Keratinocyte (primary cell): ENCODE data around the gene AJM1. TPM values are rescaled to one million over a fixed set of nuclear protein-coding genes. Genes with fewer than 3 reads are reported as not detected.

Experiments
- DNase-seq: peaks from one replicate; pipeline ENCODE4 v3.0.0-alpha.2; 2011; ENCODE audit warnings: low read depth, missing footprints, low spot score
- FAIRE-seq: peaks from 2 replicates; lab custom pipeline; 2011; peaks lifted over from hg19 to GRCh38; lab: Jason Lieb, UNC
- H2AFZ ChIP-seq: 2 replicates; pipeline ENCODE4 v1.6.0; 2012; ENCODE audit warnings: low read length, control low read depth, inconsistent platforms; ENCODE audit not compliant: control insufficient read depth
- H3K27ac ChIP-seq: 2 replicates; pipeline ENCODE4 v1.5.1; 2011; ENCODE audit warnings: low read length; ENCODE audit not compliant: control insufficient read depth, insufficient read depth
- H3K27me3 ChIP-seq: 3 replicates; pipeline ENCODE4 v1.6.0; 2011; ENCODE audit warnings: low read length; ENCODE audit not compliant: control insufficient read depth, insufficient read depth; ENCODE audit errors: extremely low read depth
- H3K36me3 ChIP-seq, 2 experiments: 2 replicates in 1 of 2; 3 replicates in 1 of 2; pipeline ENCODE4 v1.5.1; 2011; ENCODE audit warnings: low read length in 2 of 2, mild to moderate bottlenecking in 1 of 2; ENCODE audit not compliant: control insufficient read depth in 2 of 2, insufficient read depth in 2 of 2; ENCODE audit errors: extremely low read depth in 1 of 2
- H3K4me1 ChIP-seq: 3 replicates; pipeline ENCODE4 v1.5.1; 2011; ENCODE audit warnings: low read length; ENCODE audit not compliant: control insufficient read depth, insufficient read depth; ENCODE audit errors: extremely low read depth
- H3K4me2 ChIP-seq: 3 replicates; pipeline ENCODE4 v1.6.0; 2011; ENCODE audit warnings: low read depth, low read length; ENCODE audit not compliant: control insufficient read depth, insufficient read depth; ENCODE audit errors: extremely low read depth
- H3K4me3 ChIP-seq, 3 experiments: fragments of 200-600 bp in 1 of 3; sonication (generic) in 1 of 3; 2 replicates in 2 of 3; 3 replicates in 1 of 3; pipeline ENCODE4 v1.5.1; 2011 to 2016; ENCODE audit warnings: low read length in 3 of 3, mild to moderate bottlenecking in 3 of 3, control low read depth in 2 of 3, inconsistent platforms in 1 of 3, low read depth in 1 of 3, mixed read lengths in 1 of 3, mixed run types in 1 of 3, moderate library complexity in 1 of 3; ENCODE audit not compliant: control insufficient read depth in 2 of 3, insufficient read depth in 2 of 3; ENCODE audit errors: extremely low read depth in 1 of 3
- H3K79me2 ChIP-seq: 2 replicates; pipeline ENCODE4 v1.6.0; 2012; ENCODE audit warnings: low read length; ENCODE audit not compliant: control insufficient read depth, insufficient read depth
- H3K9ac ChIP-seq: 3 replicates; pipeline ENCODE4 v1.6.0; 2011; ENCODE audit warnings: low read length; ENCODE audit not compliant: control insufficient read depth, insufficient read depth; ENCODE audit errors: extremely low read depth
- H3K9me1 ChIP-seq: 3 replicates; pipeline ENCODE4 v1.6.0; 2011; ENCODE audit warnings: low read length; ENCODE audit not compliant: control insufficient read depth, insufficient read depth; ENCODE audit errors: extremely low read depth
- H3K9me3 ChIP-seq: 2 replicates; pipeline ENCODE4 v1.5.1; 2012; ENCODE audit warnings: low read depth, low read length; ENCODE audit not compliant: control insufficient read depth
- H4K20me1 ChIP-seq: 3 replicates; pipeline ENCODE4 v1.6.0; 2011; ENCODE audit warnings: low read length; ENCODE audit not compliant: control insufficient read depth, insufficient read depth; ENCODE audit errors: extremely low read depth
- EZH2 ChIP-seq: IDR thresholded peaks from one replicate; pipeline ENCODE4 v1.6.1; 2012; ENCODE audit warnings: inconsistent platforms, mild to moderate bottlenecking, low read length, moderate library complexity
- dilution Hi-C: fragments of 300-500 bp; cut with MboI; formaldehyde crosslinking; loops from one replicate; pipeline ENCODE4 v1.7.0; 2020; ENCODE audit warnings: low sequenced_read_pairs; ENCODE audit not compliant: extremely low pct_ligation_motif_present
- polyA plus RNA-seq, 5 experiments: library from polyadenylated mRNA; depleted of rRNA in 3 of 5; stranded (reverse) in 3 of 5; stranded (forward) in 1 of 5; unstranded in 1 of 5; fragments of >200 nt; gene quantifications; 1 replicate in 1 of 5; 2 replicates in 3 of 5; 3 replicates in 1 of 5; pipeline versions ENCODE4 v1.2.1 to v1.2.3, GENCODE V29; 2011 to 2012; ENCODE audit warnings: missing spikeins in 2 of 5, low read depth in 1 of 5, low replicate concordance in 1 of 5
- TF ChIP-seq, protein P1 (sequence below), 3 experiments: IDR thresholded peaks in 1 of 3; conservative IDR thresholded peaks in 1 of 3; optimal IDR thresholded peaks in 1 of 3; 2 replicates in 2 of 3; 3 replicates in 1 of 3; pipeline versions ENCODE3 to v1.5.1; 2011; ENCODE audit warnings: low read length in 3 of 3, mild to moderate bottlenecking in 3 of 3, moderate library complexity in 2 of 3, control low read depth in 1 of 3, inconsistent platforms in 1 of 3; ENCODE audit not compliant: insufficient read depth in 2 of 3; ENCODE audit errors: extremely low read depth in 1 of 3

AJM1 gene
- polyA plus RNA-seq, 1 donor (not counting 4 experiments of a cell fraction or from before 2014, with no cell fraction given), result 0.12 TPM

- Histone ChIP-seq H3K9me1 (no peaks in the 10 kb centered on the region), H3K27ac (no peak overlapping the region), H3K9me3 (no peaks in the 10 kb centered on the region), H2AFZ (no peak overlapping the region), H3K4me1 (peaks cover 23% of the 10 kb centered on the region), H3K79me2 (peaks cover 24% of the 10 kb centered on the region), H3K36me3 (peaks cover 0 to 5% of the 10 kb centered on the region in 2 experiments), H3K4me2 (no peak overlapping the region), H3K4me3 (no peak overlapping the region), H4K20me1 (no peaks in the 10 kb centered on the region), H3K9ac (no peak overlapping the region), H3K27me3 (no peaks in the 10 kb centered on the region)
- no peak for FAIRE-seq
- dilution Hi-C loops, result loop anchor here (25.0 kb wide), 1 partner anchor 132 kb away; the partner anchor contains the start of genes C8G and FBXW5
- no peak for DNase-seq
- TF ChIP-seq, protein P1, sequence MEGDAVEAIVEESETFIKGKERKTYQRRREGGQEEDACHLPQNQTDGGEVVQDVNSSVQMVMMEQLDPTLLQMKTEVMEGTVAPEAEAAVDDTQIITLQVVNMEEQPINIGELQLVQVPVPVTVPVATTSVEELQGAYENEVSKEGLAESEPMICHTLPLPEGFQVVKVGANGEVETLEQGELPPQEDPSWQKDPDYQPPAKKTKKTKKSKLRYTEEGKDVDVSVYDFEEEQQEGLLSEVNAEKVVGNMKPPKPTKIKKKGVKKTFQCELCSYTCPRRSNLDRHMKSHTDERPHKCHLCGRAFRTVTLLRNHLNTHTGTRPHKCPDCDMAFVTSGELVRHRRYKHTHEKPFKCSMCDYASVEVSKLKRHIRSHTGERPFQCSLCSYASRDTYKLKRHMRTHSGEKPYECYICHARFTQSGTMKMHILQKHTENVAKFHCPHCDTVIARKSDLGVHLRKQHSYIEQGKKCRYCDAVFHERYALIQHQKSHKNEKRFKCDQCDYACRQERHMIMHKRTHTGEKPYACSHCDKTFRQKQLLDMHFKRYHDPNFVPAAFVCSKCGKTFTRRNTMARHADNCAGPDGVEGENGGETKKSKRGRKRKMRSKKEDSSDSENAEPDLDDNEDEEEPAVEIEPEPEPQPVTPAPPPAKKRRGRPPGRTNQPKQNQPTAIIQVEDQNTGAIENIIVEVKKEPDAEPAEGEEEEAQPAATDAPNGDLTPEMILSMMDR (optimal IDR thresholded peaks at IDR 0.05 in 1 of 3, IDR thresholded peaks at IDR 0.05 in 1 of 3, conservative IDR thresholded peaks at IDR 0.05 in 1 of 3; ENCODE audit: extremely low read depth in 1 of 3, insufficient read depth in 2 of 3, low read length in 3 of 3), result no peak
- TF ChIP-seq EZH2, result no peak
Measured at GRCh38 chr9:136805207-136805740, 37.0 kb upstream of the AJM1 start.

- no peak overlapping the region for H3K9ac ChIP-seq
- no peaks in the 10 kb centered on the region for H3K27me3 ChIP-seq
- no peaks in the 10 kb centered on the region for H4K20me1 ChIP-seq
- dilution Hi-C loops, result loop anchor here (25.0 kb wide), 1 partner anchor 131 kb away; the partner anchor contains the start of genes C8G and FBXW5
- H3K4me1 ChIP-seq, result peaks cover 15% of the 10 kb centered on the region
- H3K4me3 ChIP-seq, result no peak overlapping the region
- H2AFZ ChIP-seq, result no peak overlapping the region
- TF ChIP-seq, protein P1 (optimal IDR thresholded peaks at IDR 0.05 in 1 of 3, IDR thresholded peaks at IDR 0.05 in 1 of 3, conservative IDR thresholded peaks at IDR 0.05 in 1 of 3; ENCODE audit: extremely low read depth in 1 of 3, insufficient read depth in 2 of 3, low read length in 3 of 3), result no peak
- no peak for TF ChIP-seq EZH2
- H3K9me1 ChIP-seq, result no peaks in the 10 kb centered on the region
- H3K9me3 ChIP-seq, result no peaks in the 10 kb centered on the region
- H3K79me2 ChIP-seq, result peaks cover 28% of the 10 kb centered on the region
- H3K27ac ChIP-seq, result no peak overlapping the region
- peaks cover 0 to 9% of the 10 kb centered on the region in 2 experiments for H3K36me3 ChIP-seq
- no peak overlapping the region for H3K4me2 ChIP-seq
- no peak for DNase-seq
- FAIRE-seq, result no peak
Measured at GRCh38 chr9:136806067-136806466, 36.2 kb upstream of the AJM1 start.
